ENCODE data around the gene BCKDHA. TPM values are rescaled to one million over a fixed set of nuclear protein-coding genes. Genes with fewer than 3 reads are reported as not detected.
A peak's percentile ranks its signal among the peaks of the same experiment; 100 is the strongest.
"Not testable (repeated sequence)": the region's sequence is repeated elsewhere in the genome, so short reads cannot be mapped to it uniquely, and the experiment has no call there.

Gene BCKDHA
- total RNA-seq, 1 donor from 2014 or later: 13.4 TPM

DNA sequence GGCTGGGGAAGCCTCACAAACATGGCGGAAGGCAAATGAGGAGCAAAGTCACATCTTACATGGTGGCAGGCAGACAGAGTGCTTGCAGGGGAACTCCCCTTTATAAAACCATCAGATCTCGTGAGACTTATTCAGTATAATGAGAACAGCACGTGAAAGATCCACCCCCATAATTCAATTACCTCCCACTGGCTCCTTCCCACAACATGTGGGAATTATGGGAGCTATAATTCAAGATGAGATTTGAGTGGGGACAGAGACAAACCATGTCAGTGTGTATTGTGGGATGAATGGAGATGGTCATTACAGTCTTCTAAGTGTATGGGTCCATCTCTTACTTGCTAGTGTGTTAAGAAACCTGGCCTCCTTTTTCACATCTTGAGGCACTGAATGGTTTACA is 4.4 kb downstream of the BCKDHA start:
- Histone ChIP-seq H3K9me3 (no peaks in the 10 kb centered on the region), H3K4me1 (peaks cover 57% of the 10 kb centered on the region), H3K27me3 (ENCODE audit: low read depth) (no peaks in the 10 kb centered on the region), H3K27ac (peak overlapping the region; percentile 24), H3K36me3 (peaks cover 19% of the 10 kb centered on the region), H3K4me3 (no peak overlapping the region)
- no peak for ATAC-seq
- TF ChIP-seq, protein P1, sequence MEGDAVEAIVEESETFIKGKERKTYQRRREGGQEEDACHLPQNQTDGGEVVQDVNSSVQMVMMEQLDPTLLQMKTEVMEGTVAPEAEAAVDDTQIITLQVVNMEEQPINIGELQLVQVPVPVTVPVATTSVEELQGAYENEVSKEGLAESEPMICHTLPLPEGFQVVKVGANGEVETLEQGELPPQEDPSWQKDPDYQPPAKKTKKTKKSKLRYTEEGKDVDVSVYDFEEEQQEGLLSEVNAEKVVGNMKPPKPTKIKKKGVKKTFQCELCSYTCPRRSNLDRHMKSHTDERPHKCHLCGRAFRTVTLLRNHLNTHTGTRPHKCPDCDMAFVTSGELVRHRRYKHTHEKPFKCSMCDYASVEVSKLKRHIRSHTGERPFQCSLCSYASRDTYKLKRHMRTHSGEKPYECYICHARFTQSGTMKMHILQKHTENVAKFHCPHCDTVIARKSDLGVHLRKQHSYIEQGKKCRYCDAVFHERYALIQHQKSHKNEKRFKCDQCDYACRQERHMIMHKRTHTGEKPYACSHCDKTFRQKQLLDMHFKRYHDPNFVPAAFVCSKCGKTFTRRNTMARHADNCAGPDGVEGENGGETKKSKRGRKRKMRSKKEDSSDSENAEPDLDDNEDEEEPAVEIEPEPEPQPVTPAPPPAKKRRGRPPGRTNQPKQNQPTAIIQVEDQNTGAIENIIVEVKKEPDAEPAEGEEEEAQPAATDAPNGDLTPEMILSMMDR (IDR thresholded peaks at IDR 0.05): no peak
- intact Hi-C loops (cut with DNase I): no loop called here
- DNase-seq: no peak

DNA sequence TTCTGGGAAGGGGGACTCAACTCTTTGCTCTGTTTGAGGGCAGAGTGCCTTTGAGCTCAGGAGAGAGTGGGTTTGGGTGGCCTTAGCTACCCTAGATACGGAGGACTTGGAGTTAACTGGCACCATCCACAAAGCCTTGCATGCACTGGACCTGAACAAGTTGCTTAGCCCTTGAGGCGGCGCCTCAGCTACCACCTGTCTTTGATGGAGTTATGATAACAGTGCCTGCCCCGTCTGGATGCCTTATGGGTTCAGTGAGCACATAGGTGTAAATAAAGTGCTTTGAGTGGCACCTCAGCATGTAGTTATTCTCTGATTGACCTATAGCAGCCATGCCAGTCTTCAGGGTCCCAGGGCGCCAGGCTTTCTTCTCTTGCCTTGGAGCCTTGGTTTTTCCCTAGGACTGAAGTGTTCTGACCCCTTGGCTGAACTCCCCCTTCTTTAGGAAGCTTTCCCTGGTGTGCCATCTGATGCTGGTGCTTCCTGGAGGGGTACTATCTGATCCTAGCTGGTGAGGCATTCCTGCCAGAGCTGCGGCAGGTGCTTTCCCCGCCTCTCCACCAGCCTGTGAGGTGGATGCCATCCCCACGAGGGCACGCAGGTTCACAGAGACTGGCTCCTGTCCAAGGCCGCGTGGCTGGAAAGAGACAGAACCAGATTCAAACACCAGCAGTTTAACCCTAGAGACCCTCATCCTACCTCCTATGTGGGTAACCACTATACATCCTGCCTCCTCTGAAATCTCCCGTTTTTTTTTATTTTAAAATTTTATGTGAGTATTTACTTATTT is 5.8 kb downstream of the BCKDHA start:
- H3K27ac ChIP-seq: no peak overlapping the region
- H3K9me3 ChIP-seq: no peaks in the 10 kb centered on the region
- TF ChIP-seq, protein P1 (IDR thresholded peaks at IDR 0.05): no peak
- no peak for ATAC-seq
- H3K4me1 ChIP-seq: peaks cover 67% of the 10 kb centered on the region
- no peak for DNase-seq
- H3K36me3 ChIP-seq: peaks cover 19% of the 10 kb centered on the region
- H3K27me3 ChIP-seq (ENCODE audit: low read depth): no peaks in the 10 kb centered on the region
- intact Hi-C loops (cut with DNase I): no loop called here
- no peak overlapping the region for H3K4me3 ChIP-seq

DNA sequence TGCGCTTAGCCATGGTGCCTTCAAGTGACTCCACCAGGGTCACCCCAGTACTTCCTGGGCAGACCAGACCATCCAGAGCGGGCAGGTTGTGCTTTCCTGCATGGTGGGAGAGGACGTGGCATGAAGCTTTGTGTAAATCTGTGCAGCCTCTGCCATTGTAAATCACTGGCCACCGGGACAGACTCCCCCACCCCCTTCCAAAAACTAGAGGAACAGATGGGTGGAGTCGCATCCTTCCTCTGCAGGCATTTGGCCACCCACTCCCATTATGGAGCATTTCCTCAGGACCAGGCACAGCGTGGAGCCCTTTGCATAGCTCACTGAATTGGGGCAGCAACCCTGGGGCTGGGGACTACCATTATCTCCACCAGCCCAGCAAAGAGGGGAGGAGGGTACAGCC is 8.2 kb downstream of the BCKDHA start:
- intact Hi-C loops (cut with DNase I): no loop called here
- Histone ChIP-seq H3K4me3 (no peak overlapping the region), H3K27me3 (ENCODE audit: low read depth) (no peaks in the 10 kb centered on the region), H3K36me3 (peaks cover 22% of the 10 kb centered on the region), H3K9me3 (no peaks in the 10 kb centered on the region), H3K27ac (peak overlapping the region; percentile 54), H3K4me1 (peaks cover 76% of the 10 kb centered on the region)
- no peak for DNase-seq
- TF ChIP-seq, protein P1 (IDR thresholded peaks at IDR 0.05): no peak
- no peak for ATAC-seq

DNA sequence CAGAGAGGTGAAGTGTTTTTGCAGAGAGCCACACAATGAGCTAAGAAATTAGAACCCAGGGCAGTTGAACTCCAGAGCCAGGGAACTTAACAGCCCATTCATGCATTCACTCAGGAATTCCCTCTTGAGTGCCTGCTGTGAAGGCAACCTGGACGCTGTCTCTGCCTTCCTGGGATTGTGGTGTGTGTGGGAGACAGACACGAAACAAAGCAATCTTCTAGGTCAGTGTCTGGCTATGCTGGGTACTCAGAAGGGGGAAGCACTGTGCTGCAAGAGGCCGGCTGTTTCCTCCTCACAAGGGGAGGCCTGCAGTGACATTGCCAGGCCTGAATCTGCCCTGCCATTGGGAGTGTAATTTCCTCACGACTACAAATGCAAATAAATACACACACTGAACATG is 9.7 kb downstream of the BCKDHA start:
- ATAC-seq (peak; percentile 47 to 59), DNase-seq (peak; percentile 72)
- intact Hi-C loops (cut with DNase I): no loop called here
- H3K27ac ChIP-seq: peak overlapping the region; percentile 78
- no peak overlapping the region for H3K4me3 ChIP-seq
- peaks cover 86% of the 10 kb centered on the region for H3K4me1 ChIP-seq
- TF ChIP-seq, protein P1 (IDR thresholded peaks at IDR 0.05): no peak
- H3K27me3 ChIP-seq (ENCODE audit: low read depth): no peaks in the 10 kb centered on the region
- H3K36me3 ChIP-seq: peaks cover 30% of the 10 kb centered on the region
- no peaks in the 10 kb centered on the region for H3K9me3 ChIP-seq

DNA sequence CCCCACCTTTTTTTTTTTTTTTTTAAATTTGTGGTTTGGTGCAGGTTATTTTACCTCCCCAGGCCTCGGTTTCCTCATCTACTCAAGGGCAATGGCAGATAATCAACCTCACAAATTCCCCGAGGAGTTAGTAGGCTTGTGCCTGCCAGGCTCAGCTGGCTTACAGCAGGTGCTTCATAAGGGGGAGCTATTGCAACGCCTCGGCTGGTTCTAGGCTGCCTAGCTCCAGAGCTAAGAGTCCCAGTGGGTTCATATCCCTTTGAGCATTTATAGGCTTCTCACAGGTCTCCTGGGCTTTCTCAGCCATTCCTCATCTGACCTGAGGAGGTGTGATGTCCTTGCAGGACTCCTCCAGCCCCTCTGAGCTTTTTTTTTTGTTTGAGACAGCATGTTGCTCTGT is 10.6 kb downstream of the BCKDHA start:
- peak overlapping the region; percentile 78 for H3K27ac ChIP-seq

DNA sequence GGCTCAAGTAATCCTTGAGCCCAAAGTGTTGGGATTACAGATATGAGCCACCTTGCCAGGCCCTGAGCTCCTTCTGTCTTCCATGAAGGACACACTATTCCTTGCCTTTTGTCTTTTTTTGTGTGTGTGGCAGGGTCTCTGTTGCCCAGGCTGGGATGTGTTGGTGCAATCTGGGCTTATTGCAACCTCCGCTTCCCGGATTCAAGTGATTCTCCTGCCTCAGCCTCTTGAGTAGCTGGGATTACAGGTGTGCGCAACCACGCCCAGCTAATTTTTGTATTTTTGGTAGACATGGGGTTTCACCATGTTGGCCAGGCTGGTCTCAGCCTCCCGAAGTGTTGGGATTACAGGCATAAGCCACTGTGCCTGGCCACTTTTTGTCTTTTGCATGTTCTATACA is 11.2 kb downstream of the BCKDHA start:
- peak overlapping the region; percentile 78 for H3K27ac ChIP-seq
- H3K27me3 ChIP-seq (ENCODE audit: low read depth); DNase-seq; H3K9me3 ChIP-seq; intact Hi-C loops (cut with DNase I); H3K4me3 ChIP-seq: not testable (repeated sequence)
- H3K4me1 ChIP-seq: peaks cover 90% of the 10 kb centered on the region
- ATAC-seq: peak in 1 of 2 donors; percentile 31
- peaks cover 34% of the 10 kb centered on the region for H3K36me3 ChIP-seq

More for the DNA sequence above, 10.6 kb downstream of the BCKDHA start:
- intact Hi-C loops (cut with DNase I): no loop called here
- DNase-seq (no peak), ATAC-seq (peak in 1 of 2 donors; percentile 54)
- H3K4me1 ChIP-seq: peaks cover 90% of the 10 kb centered on the region
- H3K4me3 ChIP-seq: no peak overlapping the region
- H3K27me3 ChIP-seq (ENCODE audit: low read depth): no peaks in the 10 kb centered on the region
- H3K9me3 ChIP-seq: no peaks in the 10 kb centered on the region
- peaks cover 30% of the 10 kb centered on the region for H3K36me3 ChIP-seq
- TF ChIP-seq, protein P1 (IDR thresholded peaks at IDR 0.05): peak; percentile 10

Measured in lower lobe of right lung (tissue), 2 donors.